HT1080 (cell line): Measurements from ENCODE around the gene DNAH2. TPM values are rescaled to one million over a fixed set of nuclear protein-coding genes. Genes with fewer than 3 reads are reported as not detected.

Source experiments
- DNase-seq: peaks from one replicate; pipeline ENCODE4 v3.0.0-alpha.2; 2015; ENCODE audit warnings: low read depth
- total RNA-seq: library from RNA; depleted of rRNA; stranded (reverse); fragments of >200 nt; shearing (Covaris generic); gene quantifications from 2 replicates; pipeline ENCODE4 v1.2.3, GENCODE V29; 2014

Gene DNAH2
- total RNA-seq, 1 experiment from 2014 or later: not detected

DNA sequence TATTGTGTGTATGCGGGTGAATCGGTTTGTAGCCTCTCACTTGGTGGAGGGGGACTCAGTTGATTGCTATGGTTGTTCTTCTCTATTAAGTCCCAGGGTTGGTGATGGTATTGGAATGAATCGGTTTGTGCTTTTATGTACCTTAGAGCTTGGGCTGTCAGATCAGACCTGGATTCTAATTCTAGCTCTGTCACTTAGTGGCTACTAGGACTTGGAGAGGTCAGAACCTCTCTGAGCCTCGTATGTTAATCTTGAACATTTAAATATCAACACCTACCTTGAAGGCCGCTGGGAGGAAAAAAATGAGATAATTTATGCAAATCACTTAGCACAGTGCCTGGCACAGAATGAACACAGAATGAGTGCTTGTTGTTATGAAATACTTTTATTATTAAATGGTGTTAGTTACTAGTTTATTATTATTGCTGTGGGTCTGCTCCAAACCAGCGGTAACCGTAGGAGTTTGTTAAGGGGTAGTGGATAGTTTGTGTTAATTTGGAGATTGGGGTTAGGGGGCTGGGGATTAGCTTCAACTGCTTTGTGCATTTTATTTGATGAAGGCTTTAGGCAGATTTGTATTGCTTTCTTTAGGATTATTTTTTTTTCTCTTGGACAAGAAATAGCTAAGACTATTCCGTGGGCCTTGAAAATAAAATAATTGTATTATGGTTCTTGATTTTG, 120.0 kb downstream of the DNAH2 start:
- DNase-seq: no peak

DNA sequence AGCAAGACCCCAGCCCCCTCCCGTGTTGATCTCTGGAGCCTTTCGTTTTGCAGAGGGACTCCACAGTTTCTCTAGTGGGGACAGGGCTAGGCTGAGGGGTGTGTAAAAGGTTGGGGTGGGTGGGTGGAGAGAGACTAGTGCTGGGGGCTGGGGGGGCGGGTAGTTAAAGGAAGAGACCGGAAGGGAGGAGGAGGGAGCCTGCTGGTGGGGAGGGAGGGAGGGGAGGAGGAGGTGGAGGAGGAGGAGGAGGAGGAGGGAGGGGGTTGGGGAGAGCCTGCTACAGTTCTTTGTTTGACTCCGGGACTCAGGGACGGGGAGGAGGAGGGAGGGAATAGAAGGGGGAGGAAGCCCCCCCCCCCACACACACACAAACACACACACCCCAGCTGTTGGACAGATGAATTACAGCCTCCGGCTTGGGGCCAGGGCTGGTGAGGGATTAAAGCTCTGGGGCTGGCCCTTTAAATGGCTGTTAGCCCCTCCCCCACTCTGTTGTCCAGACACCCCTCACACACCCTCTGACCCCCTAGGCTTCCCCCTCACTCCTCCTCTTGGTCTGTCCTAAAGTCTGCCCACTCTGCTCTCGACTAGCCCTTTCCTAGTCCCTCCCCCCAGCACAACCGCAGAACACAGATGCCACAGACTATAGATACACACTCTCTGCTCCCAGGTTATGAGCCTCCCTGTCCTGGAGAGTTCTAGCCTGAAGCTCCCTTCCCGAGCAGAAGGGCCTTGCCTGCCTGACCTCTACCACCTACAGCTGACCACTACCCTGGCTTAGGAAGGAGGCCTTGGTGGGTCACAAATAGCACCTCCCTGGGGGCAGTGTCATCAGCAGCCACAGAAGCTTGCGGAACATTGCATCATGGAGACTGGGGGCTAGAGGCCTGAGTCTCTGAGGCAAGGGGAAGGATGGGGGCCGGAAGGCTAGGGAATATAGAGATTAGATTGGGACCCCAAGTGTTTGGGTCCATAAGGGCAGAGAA, 120.8 kb downstream of the DNAH2 start:
- no peak for DNase-seq

DNA sequence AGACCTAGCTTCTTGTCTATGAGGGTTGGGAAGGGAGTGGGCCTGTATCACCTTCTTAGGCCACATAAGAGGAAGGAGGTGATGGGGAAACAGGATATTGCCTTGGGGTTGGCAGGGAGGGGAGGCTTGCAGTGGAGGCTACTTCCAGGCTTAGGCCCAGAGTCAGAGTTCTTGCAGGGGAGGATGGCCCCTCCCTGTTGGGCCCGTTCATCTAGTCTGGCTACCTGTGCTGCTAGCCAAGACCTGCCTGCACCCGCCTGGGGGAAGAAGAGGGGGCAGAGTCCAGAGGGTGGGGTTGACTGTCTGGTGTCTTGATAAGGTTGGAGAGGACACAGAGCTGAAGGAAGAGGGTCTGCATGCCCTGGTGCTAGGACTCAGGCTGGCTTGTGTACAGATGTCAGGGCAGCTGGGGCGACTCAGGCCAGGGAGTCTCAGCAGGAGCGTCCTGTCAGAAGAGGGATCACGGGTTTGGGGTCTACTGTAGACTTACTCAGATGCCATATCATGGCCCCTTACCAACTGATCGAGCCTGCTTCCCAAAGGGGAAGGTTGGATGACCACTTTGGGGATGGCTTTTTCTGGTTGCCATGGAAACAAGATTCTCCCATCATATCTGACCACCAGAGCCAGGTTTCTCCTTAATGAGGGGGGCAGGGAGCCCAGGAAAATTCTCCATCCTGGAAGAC, 121.8 kb downstream of the DNAH2 start:
- DNase-seq: no peak

DNA sequence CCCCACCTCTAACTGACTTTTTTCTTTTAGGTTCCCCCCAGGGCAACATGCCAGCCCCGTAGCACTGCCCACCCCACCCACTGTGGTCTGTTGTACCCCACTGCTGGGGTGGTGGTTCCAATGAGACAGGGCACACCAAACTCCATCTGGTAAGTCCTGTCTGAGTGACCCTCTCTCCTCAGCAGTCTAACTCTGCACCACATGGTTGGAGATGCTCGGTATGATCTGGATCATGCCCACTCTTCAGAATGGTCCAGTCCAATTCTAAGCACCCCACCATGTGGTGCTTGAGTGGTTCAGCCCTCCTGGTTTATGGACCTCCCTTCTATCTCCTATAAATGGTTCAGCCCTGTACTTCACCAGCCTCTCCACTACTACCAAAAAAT, 122.3 kb downstream of the DNAH2 start:
- DNase-seq: no peak

DNA sequence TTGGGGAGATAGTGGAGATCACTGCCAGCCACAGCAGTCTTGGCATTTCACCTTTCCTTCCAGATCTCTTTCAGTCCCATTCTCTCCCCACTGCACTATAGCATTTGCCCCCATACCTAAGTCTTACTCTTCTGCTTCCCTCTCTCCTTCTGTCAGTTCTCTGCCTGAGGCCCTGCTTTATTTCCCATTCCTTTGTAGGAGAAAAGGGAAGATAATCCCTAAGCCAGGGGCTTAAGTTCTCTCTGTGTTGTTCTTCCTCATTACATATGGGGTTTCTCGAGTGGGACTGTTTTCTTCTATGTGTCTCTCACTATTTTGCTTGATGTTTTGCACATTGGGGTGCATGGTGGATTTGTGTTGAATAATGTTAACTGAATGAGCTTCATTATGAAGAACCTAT, 122.9 kb downstream of the DNAH2 start:
- DNase-seq: no peak

DNA sequence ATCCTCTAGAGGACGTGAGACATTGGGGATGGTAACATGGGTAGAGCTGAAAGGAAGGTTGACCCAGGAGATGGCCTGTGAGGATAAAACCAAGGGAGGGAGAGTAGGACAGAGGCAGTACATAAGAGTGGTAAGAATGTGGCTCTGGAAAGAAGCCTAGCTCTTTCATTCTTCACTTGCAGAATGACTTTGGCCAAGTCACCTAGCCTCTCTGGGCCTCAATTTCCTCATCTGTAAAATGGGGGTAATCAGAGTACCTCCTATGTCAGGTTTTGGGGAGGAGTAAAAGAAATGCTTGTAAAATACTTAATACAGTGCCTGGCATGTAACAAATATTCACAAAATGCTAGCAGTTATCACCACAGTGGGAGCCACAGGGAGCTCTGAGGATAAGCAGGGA, 123.3 kb downstream of the DNAH2 start:
- DNase-seq: no peak

DNA sequence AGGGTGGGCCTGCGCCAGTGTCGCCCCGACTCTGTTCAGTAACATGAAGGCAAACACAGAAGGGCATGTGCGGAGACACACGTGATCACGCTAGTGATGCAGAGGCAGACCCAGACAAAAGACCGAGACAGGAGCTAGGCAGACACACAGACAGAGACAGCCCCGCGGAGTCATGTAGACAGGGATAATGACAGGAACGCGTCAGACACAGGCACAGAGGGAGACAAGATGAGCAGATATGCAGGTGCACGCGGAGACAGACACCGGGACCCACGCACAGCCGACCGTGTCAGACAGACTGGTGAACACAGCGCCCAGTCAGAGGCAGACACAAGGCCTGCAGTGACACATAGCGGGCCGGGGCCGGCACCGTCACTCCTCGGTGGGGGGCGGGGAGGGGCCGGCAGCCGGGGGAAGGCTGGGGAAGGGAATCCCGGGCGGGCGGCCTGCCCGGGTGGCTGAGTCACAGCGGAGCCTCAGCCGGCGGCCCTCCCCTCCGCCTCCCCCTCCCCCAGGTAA, 123.9 kb downstream of the DNAH2 start:
- DNase-seq: peak; percentile 82

DNA sequence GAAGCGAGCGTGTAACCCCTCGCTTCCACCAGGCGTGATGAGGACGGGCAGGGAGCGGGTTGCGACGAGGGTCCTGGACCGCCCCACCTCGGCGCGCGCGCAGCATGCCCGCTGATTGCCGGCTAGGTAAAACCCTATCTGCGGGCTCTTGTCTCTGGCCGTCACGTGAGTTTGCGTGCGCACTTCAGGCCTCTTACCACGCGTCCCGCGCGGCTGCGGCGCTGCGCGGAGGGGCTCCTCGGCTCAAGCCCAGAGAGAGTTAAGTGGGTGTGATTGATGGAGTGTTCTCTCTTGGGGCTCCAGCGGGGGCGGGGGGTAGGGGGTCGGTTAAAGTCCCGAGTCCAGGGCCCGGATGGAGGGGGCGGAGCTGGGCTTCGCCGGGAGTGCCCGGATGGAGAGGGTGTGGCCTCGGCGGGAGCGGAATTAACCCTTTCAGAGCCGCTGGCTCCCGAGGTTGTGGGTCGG, 124.4 kb downstream of the DNAH2 start:
- peak; percentile 78 for DNase-seq

DNA sequence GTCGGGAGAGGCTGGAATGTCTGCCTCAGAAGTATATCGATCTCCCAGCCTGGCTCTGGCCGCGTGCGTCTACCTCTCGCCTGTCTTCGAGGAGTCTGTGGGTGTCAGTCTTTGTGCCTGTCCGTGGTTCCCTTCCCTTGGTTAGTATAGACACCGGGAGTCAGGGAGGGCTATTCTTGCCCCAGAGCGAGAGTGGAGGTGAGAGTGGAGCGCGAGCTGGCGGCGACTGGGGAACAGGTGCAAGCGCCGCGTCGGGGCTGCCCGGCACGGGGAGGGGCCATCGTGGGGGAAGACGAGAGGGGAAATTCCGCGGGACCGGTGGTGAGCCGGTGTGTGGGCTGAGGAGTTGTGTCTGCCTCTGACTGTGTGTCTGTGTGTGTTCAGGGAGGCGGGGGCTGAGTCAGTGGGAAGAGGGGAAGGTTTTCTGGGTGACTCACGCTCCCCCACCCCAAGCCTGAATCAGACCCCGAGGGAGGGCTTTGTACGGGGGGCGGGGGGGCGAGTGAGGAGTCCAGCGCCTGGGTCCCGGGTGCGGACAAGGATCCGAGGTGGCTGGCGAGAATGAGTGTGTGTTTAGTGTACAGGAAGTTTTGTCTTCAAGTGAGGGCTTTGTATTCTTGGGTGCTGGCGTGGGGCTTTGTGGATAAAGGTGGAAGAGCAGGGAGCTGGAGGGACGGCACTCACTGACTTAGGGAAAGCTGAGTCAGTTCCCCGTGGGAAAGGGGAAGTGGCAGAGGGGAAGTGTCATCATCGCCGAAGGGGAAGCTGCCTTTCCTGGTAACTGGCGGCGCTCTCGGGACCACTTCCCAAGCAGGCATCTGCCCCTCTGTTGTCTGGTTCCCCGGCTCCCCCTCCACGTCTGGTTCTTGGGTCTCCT, 125.1 kb downstream of the DNAH2 start:
- peak; percentile 95 for DNase-seq

DNA sequence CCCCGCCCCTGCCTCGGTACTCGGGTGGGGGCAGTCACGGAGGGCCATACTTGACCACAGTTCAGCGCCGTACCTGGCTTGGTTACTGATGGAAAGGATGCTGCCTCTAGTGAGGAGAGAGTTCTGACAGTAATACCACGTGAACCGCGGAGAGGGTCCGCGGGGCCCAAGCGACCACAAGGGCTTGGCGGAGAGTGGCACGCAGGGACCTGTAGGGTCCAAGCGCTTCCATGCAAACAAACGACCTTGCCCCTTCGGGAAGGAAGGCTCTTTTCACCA, 125.7 kb downstream of the DNAH2 start:
- no peak for DNase-seq

DNA sequence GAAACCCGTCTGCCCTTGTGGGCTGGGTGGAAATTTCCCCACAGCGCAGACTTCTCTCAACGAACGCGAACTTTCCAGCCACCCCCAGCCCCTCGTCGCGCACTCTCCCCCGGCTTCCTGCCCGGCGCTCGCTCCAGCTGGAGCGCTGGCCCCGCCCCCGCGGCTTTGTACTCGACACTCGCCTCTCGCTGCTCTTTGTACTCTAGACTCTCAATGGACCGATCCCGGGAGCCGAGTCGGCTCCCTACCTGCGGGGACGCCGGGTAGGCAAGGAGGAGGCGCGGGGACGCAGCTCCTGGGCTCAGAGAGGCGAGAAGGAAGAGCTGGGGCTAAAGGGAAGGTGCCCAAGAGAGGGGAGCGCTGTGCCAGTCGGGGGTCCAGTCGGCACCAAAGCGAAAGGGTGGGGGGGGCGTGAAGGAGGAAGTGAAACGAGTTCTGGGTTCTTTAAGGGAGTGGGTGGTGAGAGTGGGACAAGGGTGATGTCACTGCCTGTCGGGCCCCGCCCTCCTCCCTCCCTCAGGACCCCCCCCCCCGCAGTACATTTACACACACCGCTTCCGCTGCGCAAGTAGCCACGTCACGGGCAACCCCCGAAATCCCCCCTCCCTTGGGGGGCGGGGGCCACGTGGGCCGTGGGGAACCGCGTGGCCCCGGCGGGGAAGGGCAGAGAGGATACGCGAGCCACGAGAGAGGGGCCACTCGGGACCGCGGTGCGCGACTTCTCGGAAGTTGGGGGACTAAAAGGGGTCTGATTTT, 126.2 kb downstream of the DNAH2 start:
- DNase-seq: peak; percentile 72

DNA sequence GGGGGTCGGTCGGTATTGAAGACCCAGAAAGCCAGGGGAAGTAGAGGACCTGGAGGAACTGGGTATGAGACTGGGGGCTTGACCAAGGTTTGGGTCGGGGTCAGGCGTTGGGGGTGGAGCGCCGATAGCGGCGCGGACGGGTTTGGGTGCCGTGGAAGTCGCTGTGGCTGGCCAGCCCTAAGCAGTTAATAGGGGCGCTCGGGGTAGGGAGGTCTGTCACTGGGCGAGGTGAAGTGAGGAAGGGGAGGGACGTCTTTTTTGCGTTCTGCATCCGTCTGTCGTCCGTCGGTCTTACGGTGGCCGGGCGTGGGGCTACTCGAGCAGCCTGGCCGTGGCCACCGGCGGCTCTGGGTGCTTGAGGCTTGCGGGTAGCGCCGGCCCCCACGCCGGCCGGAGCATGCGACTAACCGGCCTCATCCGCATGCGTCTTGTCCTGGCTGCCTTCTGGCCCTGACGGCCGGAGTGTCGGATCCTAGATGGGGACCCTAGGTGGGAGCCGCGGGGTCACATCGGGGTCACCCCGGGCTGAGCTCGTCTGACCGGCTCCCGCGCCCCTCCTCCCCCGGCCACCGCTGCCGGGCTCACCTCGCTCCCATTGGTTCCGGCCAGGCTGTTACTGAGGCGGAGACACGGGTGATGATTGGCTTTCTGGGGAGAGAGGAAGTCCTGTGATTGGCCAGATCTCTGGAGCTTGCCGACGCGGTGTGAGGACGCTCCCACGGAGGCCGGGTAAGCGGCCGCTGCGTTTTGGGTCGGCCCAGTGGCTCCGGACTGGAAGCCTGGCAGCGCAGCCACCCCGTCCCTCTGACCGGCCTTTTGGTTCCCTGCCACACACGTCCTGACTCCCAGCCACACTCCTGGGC, 127.0 kb downstream of the DNAH2 start:
- peak; percentile 91 for DNase-seq

DNA sequence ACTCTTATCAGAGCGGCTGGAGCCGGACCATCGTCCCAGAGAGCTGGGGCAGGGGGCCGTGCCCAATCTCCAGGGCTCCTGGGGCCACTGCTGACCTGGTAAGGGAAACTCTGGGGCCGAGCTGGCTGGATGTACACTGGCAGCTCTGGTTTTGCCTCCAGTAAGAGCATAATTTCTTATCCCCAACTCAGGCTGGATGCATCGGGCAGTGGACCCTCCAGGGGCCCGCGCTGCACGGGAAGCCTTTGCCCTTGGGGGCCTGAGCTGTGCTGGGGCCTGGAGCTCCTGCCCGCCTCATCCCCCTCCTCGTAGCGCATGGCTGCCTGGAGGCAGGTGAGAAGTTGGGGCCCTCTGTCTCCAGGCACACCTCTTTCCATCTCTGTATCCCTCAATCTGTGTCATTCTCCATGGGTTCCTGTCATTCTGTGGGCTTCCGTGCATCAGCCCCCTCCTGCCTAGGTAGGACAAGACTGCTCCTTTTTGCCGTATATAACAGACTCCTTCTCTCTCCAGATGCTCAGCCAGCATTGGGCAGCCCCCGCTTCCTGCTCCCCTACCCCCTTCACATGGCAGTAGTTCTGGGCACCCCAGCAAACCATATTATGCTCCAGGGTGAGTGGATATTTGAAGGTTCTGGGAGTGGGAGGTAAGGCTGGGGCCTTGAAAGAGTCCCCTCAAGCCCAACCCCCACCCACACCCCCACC, 128.0 kb downstream of the DNAH2 start:
- no peak for DNase-seq

DNA sequence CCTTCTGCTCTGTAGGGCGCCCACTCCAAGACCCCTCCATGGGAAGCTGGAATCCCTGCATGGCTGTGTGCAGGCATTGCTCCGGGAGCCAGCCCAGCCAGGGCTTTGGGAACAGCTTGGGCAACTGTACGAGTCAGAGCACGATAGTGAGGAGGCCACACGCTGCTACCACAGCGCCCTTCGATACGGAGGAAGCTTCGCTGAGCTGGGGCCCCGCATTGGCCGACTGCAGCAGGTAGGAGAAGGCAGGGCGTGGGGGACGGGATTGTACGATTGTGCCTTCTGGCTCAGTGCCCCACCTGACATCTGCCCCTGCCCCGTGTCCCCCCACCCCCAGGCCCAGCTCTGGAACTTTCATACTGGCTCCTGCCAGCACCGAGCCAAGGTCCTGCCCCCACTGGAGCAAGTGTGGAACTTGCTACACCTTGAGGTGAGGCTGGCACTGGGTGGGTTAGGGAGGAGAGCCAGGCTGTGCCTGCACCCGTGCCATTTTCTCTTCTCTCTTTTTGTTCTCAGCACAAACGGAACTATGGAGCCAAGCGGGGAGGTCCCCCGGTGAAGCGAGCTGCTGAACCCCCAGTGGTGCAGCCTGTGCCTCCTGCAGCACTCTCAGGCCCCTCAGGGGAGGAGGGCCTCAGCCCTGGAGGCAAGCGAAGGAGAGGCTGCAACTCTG, 128.7 kb downstream of the DNAH2 start:
- no peak for DNase-seq

DNA sequence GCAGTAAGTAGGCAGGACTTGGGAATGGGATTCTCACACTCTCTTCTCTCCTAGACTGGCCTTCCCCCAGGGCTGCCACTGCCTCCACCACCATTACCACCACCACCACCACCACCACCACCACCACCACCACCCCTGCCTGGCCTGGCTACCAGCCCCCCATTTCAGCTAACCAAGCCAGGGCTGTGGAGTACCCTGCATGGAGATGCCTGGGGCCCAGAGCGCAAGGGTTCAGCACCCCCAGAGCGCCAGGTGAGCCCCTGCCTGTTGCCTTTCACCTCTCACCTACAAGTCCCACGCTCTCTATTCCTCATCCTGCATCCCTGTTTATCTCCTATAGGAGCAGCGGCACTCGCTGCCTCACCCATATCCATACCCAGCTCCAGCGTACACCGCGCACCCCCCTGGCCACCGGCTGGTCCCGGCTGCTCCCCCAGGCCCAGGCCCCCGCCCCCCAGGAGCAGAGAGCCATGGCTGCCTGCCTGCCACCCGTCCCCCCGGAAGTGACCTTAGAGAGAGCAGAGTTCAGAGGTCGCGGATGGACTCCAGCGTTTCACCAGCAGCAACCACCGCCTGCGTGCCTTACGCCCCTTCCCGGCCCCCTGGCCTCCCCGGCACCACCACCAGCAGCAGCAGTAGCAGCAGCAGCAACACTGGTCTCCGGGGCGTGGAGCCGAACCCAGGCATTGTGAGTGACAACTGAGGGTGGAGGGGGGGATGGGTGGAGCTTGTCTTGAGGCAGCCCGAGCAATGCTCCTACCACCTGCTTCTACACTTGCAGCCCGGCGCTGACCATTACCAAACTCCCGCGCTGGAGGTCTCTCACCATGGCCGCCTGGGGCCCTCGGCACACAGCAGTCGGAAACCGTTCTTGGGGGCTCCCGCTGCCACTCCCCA, 129.5 kb downstream of the DNAH2 start:
- DNase-seq: no peak

DNA sequence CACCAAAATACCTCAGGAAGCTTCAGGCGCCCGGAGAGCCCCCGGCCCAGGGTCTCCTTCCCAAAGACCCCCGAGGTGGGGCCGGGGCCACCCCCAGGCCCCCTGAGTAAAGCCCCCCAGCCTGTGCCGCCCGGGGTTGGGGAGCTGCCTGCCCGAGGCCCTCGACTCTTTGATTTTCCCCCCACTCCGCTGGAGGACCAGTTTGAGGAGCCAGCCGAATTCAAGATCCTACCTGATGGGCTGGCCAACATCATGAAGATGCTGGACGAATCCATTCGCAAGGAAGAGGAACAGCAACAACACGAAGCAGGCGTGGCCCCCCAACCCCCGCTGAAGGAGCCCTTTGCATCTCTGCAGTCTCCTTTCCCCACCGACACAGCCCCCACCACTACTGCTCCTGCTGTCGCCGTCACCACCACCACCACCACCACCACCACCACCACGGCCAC, 130.6 kb downstream of the DNAH2 start:
- no peak for DNase-seq

DNA sequence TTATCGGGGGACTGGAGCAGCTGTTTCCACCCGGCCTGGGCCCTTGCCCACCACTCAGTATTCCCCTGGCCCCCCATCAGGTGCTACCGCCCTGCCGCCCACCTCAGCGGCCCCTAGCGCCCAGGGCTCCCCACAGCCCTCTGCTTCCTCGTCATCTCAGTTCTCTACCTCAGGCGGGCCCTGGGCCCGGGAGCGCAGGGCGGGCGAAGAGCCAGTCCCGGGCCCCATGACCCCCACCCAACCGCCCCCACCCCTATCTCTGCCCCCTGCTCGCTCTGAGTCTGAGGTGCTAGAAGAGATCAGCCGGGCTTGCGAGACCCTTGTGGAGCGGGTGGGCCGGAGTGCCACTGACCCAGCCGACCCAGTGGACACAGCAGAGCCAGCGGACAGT, 131.2 kb downstream of the DNAH2 start:
- DNase-seq: no peak
